ENCODE measurements around the gene ZNF300. TPM values are rescaled to one million over a fixed set of nuclear protein-coding genes. Genes with fewer than 3 reads are reported as not detected.
A peak's percentile ranks its signal among the peaks of the same experiment; 100 is the strongest.
"Not testable (repeated sequence)": the region's sequence is repeated elsewhere in the genome, so short reads cannot be mapped to it uniquely, and the experiment has no call there.

ZNF300 gene
- total RNA-seq, 1 donor, result 6.5 TPM

GRCh38 chr5:150846654-150847333, 58.0 kb downstream of the ZNF300 start:
- no peak overlapping the region for H3K4me3 ChIP-seq (ENCODE audit: insufficient read depth, low read length)
- no peaks in the 10 kb centered on the region for H3K79me2 ChIP-seq (ENCODE audit: insufficient read depth, low read length)
- no peak overlapping the region for H2AFZ ChIP-seq (ENCODE audit: low read length)
- H3K27me3 ChIP-seq (ENCODE audit: insufficient read depth, low read length), result peaks cover 7% of the 10 kb centered on the region
- peak overlapping the region; percentile 9 for H3K4me2 ChIP-seq (ENCODE audit: insufficient read depth, low read length)
- H3K4me1 ChIP-seq (ENCODE audit: insufficient read depth, low read length), result no peaks in the 10 kb centered on the region
- no peaks in the 10 kb centered on the region for H3K36me3 ChIP-seq (ENCODE audit: insufficient read depth, low read length)
- H3K9me3 ChIP-seq (ENCODE audit: low read depth, low read length), result no peaks in the 10 kb centered on the region
- H4K20me1 ChIP-seq (ENCODE audit: insufficient read depth, low read length), result no peaks in the 10 kb centered on the region
- TF ChIP-seq CTCF (IDR thresholded peaks at IDR 0.05; ENCODE audit: extremely low read depth, low read depth, low read length), result peak; percentile 77
- peak; percentile 83 for DNase-seq (ENCODE audit: insufficient read length, low spot score, missing footprints)
- no peak overlapping the region for H3K27ac ChIP-seq (ENCODE audit: low read depth, low read length)

- H3K4me2 ChIP-seq (ENCODE audit: insufficient read depth, low read length), result peak within 1 kb of the TSS; percentile 9
- not testable (repeated sequence) for H4K20me1 ChIP-seq (ENCODE audit: insufficient read depth, low read length); H3K79me2 ChIP-seq (ENCODE audit: insufficient read depth, low read length); H3K36me3 ChIP-seq (ENCODE audit: insufficient read depth, low read length); H3K27ac ChIP-seq (ENCODE audit: low read depth, low read length); H3K4me1 ChIP-seq (ENCODE audit: insufficient read depth, low read length); H3K9me3 ChIP-seq (ENCODE audit: low read depth, low read length); DNase-seq (ENCODE audit: insufficient read length, low spot score, missing footprints); H3K27me3 ChIP-seq (ENCODE audit: insufficient read depth, low read length); H3K4me3 ChIP-seq (ENCODE audit: insufficient read depth, low read length); H2AFZ ChIP-seq (ENCODE audit: low read length)
These were observed 58.5 kb downstream of the ZNF300 start, which contains the start of gene IRGM for GRCh38 chr5:150846308-150846653. Gene IRGM, plus strand, starts transcription at chr5:150846521. Its CDS starts 1,603 bp downstream, at chr5:150848124.

GRCh38 chr5:150845185-150845859, 59.5 kb downstream of the ZNF300 start:
- H4K20me1 ChIP-seq (ENCODE audit: insufficient read depth, low read length); H3K36me3 ChIP-seq (ENCODE audit: insufficient read depth, low read length); H3K4me2 ChIP-seq (ENCODE audit: insufficient read depth, low read length); H3K9me3 ChIP-seq (ENCODE audit: low read depth, low read length); H3K4me1 ChIP-seq (ENCODE audit: insufficient read depth, low read length); DNase-seq (ENCODE audit: insufficient read length, low spot score, missing footprints); H3K79me2 ChIP-seq (ENCODE audit: insufficient read depth, low read length); H3K4me3 ChIP-seq (ENCODE audit: insufficient read depth, low read length); H3K27ac ChIP-seq (ENCODE audit: low read depth, low read length); H2AFZ ChIP-seq (ENCODE audit: low read length): not testable (repeated sequence)
- H3K27me3 ChIP-seq (ENCODE audit: insufficient read depth, low read length), result peaks cover 15% of the 10 kb centered on the region

Other genes with a start within 250 kb of the ZNF300 start
- under 0.01 TPM in 1 of 2 replicates, not detected in the other for gene MYOZ3, start 243.7 kb downstream of the ZNF300 start, total RNA-seq
- 27.1 and 29.2 TPM in 2 replicates for gene RBM22, start 203.9 kb downstream of the ZNF300 start, total RNA-seq
- 66.2 and 68.1 TPM in 2 replicates for gene DCTN4, start 146.0 kb downstream of the ZNF300 start, total RNA-seq
- 46.3 and 51.9 TPM in 2 replicates for gene SMIM3, start 126.2 kb downstream of the ZNF300 start, total RNA-seq
- not detected in 2 replicates for gene IRGM, start 58.5 kb downstream of the ZNF300 start, total RNA-seq
- gene GPX3, start 115.6 kb upstream of the ZNF300 start, total RNA-seq, result 8.8 and 9.8 TPM in 2 replicates
- 66.3 and 85.8 TPM in 2 replicates for gene TNIP1, start 176.1 kb upstream of the ZNF300 start, total RNA-seq

All from osteoblast (primary cell).